Eye (tissue), 1 donor: Measurements from ENCODE around the gene COL1A1.

Source experiments
- DNase-seq: peaks from one replicate; pipeline ENCODE4 v3.0.0-alpha.2; 2015

COL1A1 gene

GRCh38 chr17:50213026-50214022 is 11.9 kb upstream of the COL1A1 start:
- peak; percentile 46 for DNase-seq

- DNase-seq, result peak; percentile 13
These were observed 10.9 kb upstream of the COL1A1 start for GRCh38 chr17:50212121-50212843.

GRCh38 chr17:50211249-50212120 is 10.1 kb upstream of the COL1A1 start:
- peak; percentile 18 for DNase-seq

GRCh38 chr17:50210240-50211225 is 9.1 kb upstream of the COL1A1 start:
- peak; percentile 91 for DNase-seq

- DNase-seq, result peak; percentile 94
These were observed 8.2 kb upstream of the COL1A1 start for GRCh38 chr17:50209472-50210239.

GRCh38 chr17:50209133-50209471 is 7.7 kb upstream of the COL1A1 start:
- no peak for DNase-seq

- peak; percentile 1 for DNase-seq
These were observed 7.2 kb upstream of the COL1A1 start for GRCh38 chr17:50208611-50209061.

- no peak for DNase-seq
These were observed 6.5 kb upstream of the COL1A1 start for GRCh38 chr17:50207792-50208567.

- DNase-seq, result peak; percentile 6
These were observed 5.9 kb upstream of the COL1A1 start for GRCh38 chr17:50207315-50207714.

GRCh38 chr17:50206604-50207293 is 5.3 kb upstream of the COL1A1 start:
- peak; percentile 81 for DNase-seq

- DNase-seq, result no peak
These were observed 4.6 kb upstream of the COL1A1 start for GRCh38 chr17:50205963-50206505.

GRCh38 chr17:50205111-50205962 is 3.9 kb upstream of the COL1A1 start:
- DNase-seq, result peak; percentile 2

GRCh38 chr17:50204431-50204830 is 3.0 kb upstream of the COL1A1 start:
- DNase-seq, result no peak

GRCh38 chr17:50203604-50204345 is 2.3 kb upstream of the COL1A1 start:
- peak; percentile 83 for DNase-seq

GRCh38 chr17:50203086-50203485 is 1.7 kb upstream of the COL1A1 start:
- DNase-seq, result no peak

GRCh38 chr17:50200457-50201275 is 765 bp downstream of the COL1A1 start:
- peak; percentile 95 for DNase-seq
